ENCODE data around the gene KIF5A.

KIF5A gene

DNA sequence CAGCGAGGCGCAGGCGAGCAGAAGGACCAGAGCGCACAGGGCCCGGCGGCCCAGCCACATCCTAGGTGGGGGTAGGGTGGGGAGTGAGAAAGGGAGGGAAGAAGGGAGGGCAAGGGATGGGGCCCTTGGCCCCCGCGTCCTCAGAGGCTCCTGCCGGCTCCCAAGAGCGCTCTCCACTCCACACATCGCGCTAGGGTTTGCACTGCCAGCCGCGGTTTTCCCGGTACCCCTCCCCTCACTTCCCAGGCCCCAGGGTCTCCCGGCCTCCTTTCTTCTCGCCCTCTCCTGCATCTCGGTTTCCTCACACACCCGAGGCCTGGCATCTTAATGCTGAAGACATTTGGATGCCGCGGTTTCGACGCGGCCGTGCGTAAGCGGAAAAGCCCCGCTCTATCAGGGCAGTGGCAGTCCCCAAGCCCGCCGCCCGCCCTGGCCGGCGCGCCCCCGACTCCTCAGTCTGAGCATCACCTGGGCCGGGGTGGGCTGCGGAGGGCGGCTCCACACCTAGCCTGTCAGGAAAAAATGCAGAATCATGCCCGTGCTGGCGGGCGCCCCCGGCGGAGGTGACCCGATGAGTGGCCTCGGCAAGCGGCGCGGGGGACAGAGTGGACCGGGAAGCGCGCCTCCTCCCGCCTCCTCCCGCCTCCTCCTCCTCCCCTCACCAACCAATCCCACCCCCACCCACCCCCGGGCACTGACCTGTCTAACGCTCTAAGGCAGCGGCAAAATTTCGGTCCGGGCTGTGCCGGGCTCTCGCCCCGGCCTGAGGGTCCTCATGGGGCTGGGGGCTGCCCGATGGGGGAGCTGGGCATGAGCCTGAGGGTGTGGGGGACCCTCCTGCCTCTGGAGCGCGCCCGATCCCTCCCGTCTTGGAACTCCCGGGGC is 82.5 kb downstream of the KIF5A start:
- ATAC-seq (peak; percentile 5), DNase-seq (peak; percentile 37)

- DNase-seq = peak; percentile 77
- ATAC-seq = peak; percentile 89
Observed at GRCh38 chr12:57632958-57633840, 83.4 kb downstream of the KIF5A start, which contains the start of gene B4GALNT1. TSS of gene B4GALNT1 (minus strand) at chr12:57633201. CDS start at chr12:57632132, 1,069 bp downstream.

Measured in stimulated activated naive CD8-positive, alpha-beta T cell treated with anti-CD3 and anti-CD28 coated beads, Interleukin-15, Interleukin-2, amounts not matched to agents 100 U/mL and 50 U/mL, for 24 hours (primary cell).